Heart right ventricle (tissue), 16 donors: ENCODE results near the gene UGDH. TPM values are rescaled to one million over a fixed set of nuclear protein-coding genes. Genes with fewer than 3 reads are reported as not detected.

Experiments used
- ATAC-seq, 8 donors: fragments of 200-7000 bp; cut with Tn5 transposase; one replicate each; pipeline ENCODE4 v1.9.1; 2020; ENCODE audit warnings: mild to moderate bottlenecking in 8 of 8, moderate library complexity in 8 of 8, moderate number of reproducible peaks in 1 of 8
- DNase-seq, 2 donors: peaks; one replicate each; pipeline ENCODE4 v3.0.0-alpha.2; 2020
- H3K27ac ChIP-seq, 10 donors: fragments of 200-600 bp; sonication (generic) in 2 of 10; one replicate each; pipeline versions ENCODE4 v1.5.0 to v1.8.0; 2020 to 2022; ENCODE audit warnings: mild to moderate bottlenecking in 3 of 10
- H3K27me3 ChIP-seq, 7 donors: fragments of 200-600 bp; one replicate each; pipeline ENCODE4 v1.8.0; 2021 to 2022; ENCODE audit warnings: mild to moderate bottlenecking in 2 of 7
- H3K36me3 ChIP-seq, 9 donors: fragments of 200-600 bp; sonication (generic) in 1 of 9; one replicate each; pipeline versions ENCODE4 v1.5.0 to v1.8.0; 2020 to 2022; ENCODE audit warnings: mild to moderate bottlenecking in 2 of 9
- H3K4me1 ChIP-seq, 9 donors: fragments of 200-600 bp; sonication (generic) in 1 of 9; one replicate each; pipeline versions ENCODE4 v1.5.0 to v1.8.0; 2020 to 2022; ENCODE audit warnings: mild to moderate bottlenecking in 4 of 9
- H3K4me3 ChIP-seq, 10 donors: fragments of 200-600 bp; sonication (generic) in 2 of 10; one replicate each; pipeline versions ENCODE4 v1.5.0 to v1.8.0; 2020 to 2022; ENCODE audit warnings: mild to moderate bottlenecking in 7 of 10, moderate library complexity in 2 of 10
- H3K9me3 ChIP-seq, 11 donors: fragments of 200-600 bp in 10 of 11; sonication (generic) in 2 of 11; one replicate each; pipeline versions ENCODE4 v1.5.0 to v1.8.0; 2013 to 2022; ENCODE audit warnings: mild to moderate bottlenecking in 2 of 11, control low read depth in 1 of 11, moderate library complexity in 1 of 11
- WGBS, 2 donors: extraction: QIAGEN DNeasy Blood & Tissue Kit; methylation state at CpG; one replicate each; pipeline ENCODE4 v1.1.7; 2013; ENCODE audit warnings: inconsistent platforms in 1 of 2; 5-methylcytosine and 5-hydroxymethylcytosine counted together
- intact Hi-C, 10 donors: fragments of 100-400 bp; cut with DNase I; formaldehyde crosslinking; loops; one replicate each; pipeline versions ENCODE4 v1.11.1 to v1.14.2; 2022
- polyA plus RNA-seq, 2 donors: library from polyadenylated mRNA; stranded (reverse); fragments of 200-250 nt; gene quantifications; one replicate each; pipeline ENCODE4 v1.2.3, GENCODE V29; 2013
- total RNA-seq, 10 donors: library from RNA; stranded (reverse); fragmentation: NEBNext Ultra II Directional in 3 of 10; extraction: Animal tissue kit (Norgen Biotek cat#: 25700) in 3 of 10; gene quantifications; one replicate each; pipeline versions ENCODE4 v1.2.1 to v1.2.4, GENCODE V29; 2021 to 2023
- TF ChIP-seq, protein P1 (sequence below), 9 donors: fragments of 200-600 bp; sonication (generic) in 2 of 9; IDR thresholded peaks; one replicate each; pipeline versions ENCODE4 v1.5.0 to v1.8.0; 2021 to 2022; ENCODE audit warnings: antibody characterized with exemption in 9 of 9, mild to moderate bottlenecking in 5 of 9, moderate library complexity in 1 of 9
- donor health status: Arrhythmogenic right ventricular cardiomyopathy.
- donor health status: ischemic (EF 13 %, LVEDD 7.1; RV severe dilation, severe dysfunction).
- donor health status: healthy with polysubstance abuse.
- donor health status: DM: no; HTN: yes; CAD: no.
- donor health status: DM: no; HTN: no; CAD: no.
- donor health status: ischemic (EF 25% LVEDD 6.9; RV normal size, moderate dysfunction).
- donor health status: ischemic (EF 25% LVEDD 5.7; RV mildly dilated, moderate dysfunction).
- donor health status: healthy.
- donor health status: DM: yes; HTN: yes; CAD: no.
- donor health status: Ischemic cardiomyopathy.
- donor health status: ischemic (EF 35%, LVEDD 5.7; RV mildly dilated, moderate dysfunction).
- donor health status: nonischemic (EF 11% LVEDD 7.7; RV severe dilation, severe dysfunction).
- donor health status: DM: yes; HTN: yes; CAD: no.
- donor health status: PGD.
- donor health status: ischemic (EF 29% LVEDD 5.4; RV normal size, mild dysfunction).
- donor health status: nonischemic (EF 23%, LVEDD 6.1; RV moderate dilation, normal function).

UGDH gene
- total and polyA plus RNA-seq, 12 donors = 3.1 to 27.3 (median 11.8) TPM

DNA sequence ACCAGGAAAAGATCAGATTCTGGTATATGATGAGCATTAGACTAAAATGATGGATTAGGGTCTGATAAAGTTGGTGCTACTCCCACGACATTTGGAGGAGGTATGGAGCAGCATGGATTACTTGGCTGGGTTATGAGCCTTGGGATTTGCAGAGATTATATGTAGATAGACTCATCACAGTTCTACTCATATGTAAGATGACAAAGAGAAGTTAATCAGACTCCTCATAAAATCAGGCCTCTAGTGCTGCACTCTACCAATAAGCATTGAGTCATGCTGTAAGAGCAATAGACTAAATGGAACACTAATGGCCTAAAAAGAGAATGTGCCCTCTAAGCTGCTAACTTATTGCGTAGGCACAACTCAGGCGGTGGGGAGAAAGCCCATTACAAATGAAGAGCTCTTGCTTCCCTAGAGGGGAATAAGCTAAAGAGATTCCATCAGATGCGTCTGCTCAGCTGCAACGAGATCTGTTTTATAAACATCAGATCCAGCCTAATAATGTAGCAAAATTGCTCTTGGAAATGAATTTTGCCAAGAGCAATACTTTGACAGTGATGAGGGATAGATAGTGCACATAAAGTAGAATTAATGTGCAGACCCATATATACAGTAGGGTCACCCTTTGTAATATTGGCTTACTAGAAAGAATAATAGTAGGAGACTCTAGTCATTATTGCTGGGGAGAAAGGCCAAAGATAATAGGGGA is 50.9 kb downstream of the UGDH start:
- TF ChIP-seq, protein P1, sequence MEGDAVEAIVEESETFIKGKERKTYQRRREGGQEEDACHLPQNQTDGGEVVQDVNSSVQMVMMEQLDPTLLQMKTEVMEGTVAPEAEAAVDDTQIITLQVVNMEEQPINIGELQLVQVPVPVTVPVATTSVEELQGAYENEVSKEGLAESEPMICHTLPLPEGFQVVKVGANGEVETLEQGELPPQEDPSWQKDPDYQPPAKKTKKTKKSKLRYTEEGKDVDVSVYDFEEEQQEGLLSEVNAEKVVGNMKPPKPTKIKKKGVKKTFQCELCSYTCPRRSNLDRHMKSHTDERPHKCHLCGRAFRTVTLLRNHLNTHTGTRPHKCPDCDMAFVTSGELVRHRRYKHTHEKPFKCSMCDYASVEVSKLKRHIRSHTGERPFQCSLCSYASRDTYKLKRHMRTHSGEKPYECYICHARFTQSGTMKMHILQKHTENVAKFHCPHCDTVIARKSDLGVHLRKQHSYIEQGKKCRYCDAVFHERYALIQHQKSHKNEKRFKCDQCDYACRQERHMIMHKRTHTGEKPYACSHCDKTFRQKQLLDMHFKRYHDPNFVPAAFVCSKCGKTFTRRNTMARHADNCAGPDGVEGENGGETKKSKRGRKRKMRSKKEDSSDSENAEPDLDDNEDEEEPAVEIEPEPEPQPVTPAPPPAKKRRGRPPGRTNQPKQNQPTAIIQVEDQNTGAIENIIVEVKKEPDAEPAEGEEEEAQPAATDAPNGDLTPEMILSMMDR (IDR thresholded peaks at IDR 0.05) = no peak
- WGBS, 2 donors = 73 to 82% methylated on average over 5 of the region's 5 CpGs
- Histone ChIP-seq H3K27ac (no peak overlapping the region), H3K9me3 (no peaks in the 10 kb centered on the region), H3K36me3 (peaks cover 0 to 66% (median 29%) of the 10 kb centered on the region in 9 donors), H3K4me3 (no peak overlapping the region), H3K4me1 (no peaks in the 10 kb centered on the region), H3K27me3 (no peaks in the 10 kb centered on the region)
- no peak for ATAC-seq
- intact Hi-C loops = no loop called here
- DNase-seq = no peak

DNA sequence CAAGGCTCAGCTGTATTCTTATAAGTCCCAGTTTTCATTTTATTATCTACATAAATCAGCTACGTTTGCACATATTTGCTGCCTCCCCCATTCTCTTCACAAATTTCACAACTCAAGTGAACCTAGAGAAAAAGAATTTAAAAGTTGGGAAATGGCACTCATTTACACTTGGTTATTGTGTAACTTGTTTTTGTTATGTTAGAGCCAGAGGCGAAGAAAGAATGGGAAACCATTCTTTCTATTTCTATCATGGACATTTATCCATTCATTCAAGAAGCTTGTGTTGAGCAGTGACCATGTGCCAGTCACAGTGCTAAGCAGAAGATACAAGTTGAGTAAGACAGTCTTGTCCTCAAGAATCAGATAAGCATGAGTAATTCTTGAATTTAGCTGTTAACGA is 54.8 kb downstream of the UGDH start:
- H3K4me3 ChIP-seq = no peak overlapping the region
- no peaks in the 10 kb centered on the region for H3K27me3 ChIP-seq
- H3K27ac ChIP-seq = no peak overlapping the region
- DNase-seq (no peak), ATAC-seq (no peak)
- intact Hi-C loops = loop anchor here in 3 of 10 donors (5.0 kb wide), 1 partner anchor 505 kb away; the partner anchor contains the start of gene PDS5A (in 3 of the 3)
- TF ChIP-seq, protein P1 (IDR thresholded peaks at IDR 0.05) = no peak
- peaks cover 0 to 91% (median 30%) of the 10 kb centered on the region in 9 donors for H3K36me3 ChIP-seq
- 92 to 94% methylated on average over 3 of the region's 3 CpGs for WGBS, 2 donors
- H3K9me3 ChIP-seq = no peaks in the 10 kb centered on the region
- H3K4me1 ChIP-seq = peaks cover 0 to 12% (median 0%) of the 10 kb centered on the region in 9 donors

DNA sequence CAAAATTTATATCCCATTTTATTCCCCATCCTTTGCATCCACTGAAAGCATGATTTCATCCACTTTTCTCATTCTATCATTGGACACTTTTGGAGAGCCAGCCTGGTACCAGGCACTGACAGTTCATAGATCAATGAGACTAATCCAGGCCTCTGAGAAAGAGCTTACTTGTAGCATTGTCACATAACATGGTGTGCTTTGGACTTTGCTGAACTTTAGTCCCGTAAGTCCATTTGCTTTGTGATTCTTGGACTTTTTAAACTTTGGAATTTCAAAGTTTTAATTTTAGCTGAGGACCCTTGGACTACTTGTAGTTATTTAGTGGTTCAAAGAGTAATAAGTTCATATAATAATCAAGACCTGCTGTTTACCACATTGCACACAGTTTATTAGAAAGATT is 56.8 kb downstream of the UGDH start:
- intact Hi-C loops = loop anchor here in 4 of 10 donors (2.0 to 5.0 kb wide), 3 partner anchors 166 to 507 kb away; partner anchors contain the start of gene PDS5A (in 4 of the 4)
- DNase-seq (no peak), ATAC-seq (no peak)
- WGBS, 2 donors = 94 to 95% methylated on average over 1 of the region's 1 CpG
- Histone ChIP-seq H3K36me3 (peaks cover 0 to 91% (median 14%) of the 10 kb centered on the region in 9 donors), H3K9me3 (no peaks in the 10 kb centered on the region), H3K27me3 (no peaks in the 10 kb centered on the region), H3K27ac (peak overlapping the region in 1 of 10 donors; percentile 66), H3K4me3 (no peak overlapping the region), H3K4me1 (peaks cover 0 to 12% (median 0%) of the 10 kb centered on the region in 9 donors)
- TF ChIP-seq, protein P1 (IDR thresholded peaks at IDR 0.05) = no peak

GRCh38 chr4:39469429-39470077 is 57.7 kb downstream of the UGDH start:
- H3K27ac ChIP-seq = peak overlapping the region in 2 of 10 donors; percentile 11 to 66
- no peaks in the 10 kb centered on the region for H3K27me3 ChIP-seq
- H3K4me3 ChIP-seq = no peak overlapping the region
- H3K36me3 ChIP-seq = peaks cover 0 to 91% (median 14%) of the 10 kb centered on the region in 9 donors
- ATAC-seq (peak in 7 of 8 donors; percentile 64 to 85 (median 74)), DNase-seq (peak in 1 of 2 donors; percentile 16)
- WGBS, 2 donors = 68% methylated on average over 4 of the region's 4 CpGs
- intact Hi-C loops = loop anchor here in 9 of 10 donors (1.0 to 10.0 kb wide), 9 partner anchors 58 to 845 kb away; partner anchors contain the start of genes PDS5A (in 8 of the 9), N4BP2 (in 1 of the 9), SMIM14 (in 1 of the 9) and UGDH (in 1 of the 9)
- TF ChIP-seq, protein P1 (IDR thresholded peaks at IDR 0.05) = peak; percentile 58 to 89 (median 83)
- H3K9me3 ChIP-seq = no peaks in the 10 kb centered on the region
- peaks cover 0 to 12% (median 0%) of the 10 kb centered on the region in 9 donors for H3K4me1 ChIP-seq
